Measurements from ENCODE around the gene ADGRG3. TPM values are rescaled to one million over a fixed set of nuclear protein-coding genes. Genes with fewer than 3 reads are reported as not detected.

The ADGRG3 gene
- total and polyA plus RNA-seq, 2 of the 8 experiments (the other 6 are each of a cell fraction or from before 2014, with no cell fraction given), result 0.28 to 0.98 TPM

GRCh38 chr16:57675741-57676551, 7.8 kb downstream of the ADGRG3 start (continued):
- no peak for TF ChIP-seq BACH1 (IDR thresholded peaks at IDR 0.05; ENCODE audit: low read length)
